DMS79 (cell line): Measurements from ENCODE around the gene PLCG2.

Experiments
- DNase-seq: peaks from one replicate; lab custom pipeline; 2025; lab: John Stamatoyannopoulos, UW

The PLCG2 gene

GRCh38 chr16:81843683-81844082 is 64.6 kb downstream of the PLCG2 start:
- no peak for DNase-seq

DNA sequence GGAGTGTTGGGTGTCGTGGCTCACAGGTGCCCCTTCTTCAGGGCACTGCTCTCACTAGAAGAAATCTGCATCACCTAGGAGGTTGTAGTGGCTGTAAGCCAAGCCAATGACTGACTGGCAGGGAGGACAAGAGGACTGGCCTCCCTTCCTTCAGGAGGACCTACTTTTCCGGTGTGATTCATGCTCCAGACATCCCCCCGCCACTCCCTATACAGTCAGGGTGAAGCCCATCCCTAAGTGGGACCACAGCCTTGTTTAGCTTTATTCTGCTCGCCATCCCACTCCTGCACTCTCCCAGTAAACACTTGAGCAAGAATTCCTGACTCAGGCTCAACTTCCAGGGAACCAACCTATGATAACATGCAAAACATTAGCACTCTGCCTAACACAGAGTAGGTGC is 67.0 kb downstream of the PLCG2 start:
- DNase-seq = no peak

GRCh38 chr16:81848306-81848853 is 69.3 kb downstream of the PLCG2 start:
- no peak for DNase-seq

DNA sequence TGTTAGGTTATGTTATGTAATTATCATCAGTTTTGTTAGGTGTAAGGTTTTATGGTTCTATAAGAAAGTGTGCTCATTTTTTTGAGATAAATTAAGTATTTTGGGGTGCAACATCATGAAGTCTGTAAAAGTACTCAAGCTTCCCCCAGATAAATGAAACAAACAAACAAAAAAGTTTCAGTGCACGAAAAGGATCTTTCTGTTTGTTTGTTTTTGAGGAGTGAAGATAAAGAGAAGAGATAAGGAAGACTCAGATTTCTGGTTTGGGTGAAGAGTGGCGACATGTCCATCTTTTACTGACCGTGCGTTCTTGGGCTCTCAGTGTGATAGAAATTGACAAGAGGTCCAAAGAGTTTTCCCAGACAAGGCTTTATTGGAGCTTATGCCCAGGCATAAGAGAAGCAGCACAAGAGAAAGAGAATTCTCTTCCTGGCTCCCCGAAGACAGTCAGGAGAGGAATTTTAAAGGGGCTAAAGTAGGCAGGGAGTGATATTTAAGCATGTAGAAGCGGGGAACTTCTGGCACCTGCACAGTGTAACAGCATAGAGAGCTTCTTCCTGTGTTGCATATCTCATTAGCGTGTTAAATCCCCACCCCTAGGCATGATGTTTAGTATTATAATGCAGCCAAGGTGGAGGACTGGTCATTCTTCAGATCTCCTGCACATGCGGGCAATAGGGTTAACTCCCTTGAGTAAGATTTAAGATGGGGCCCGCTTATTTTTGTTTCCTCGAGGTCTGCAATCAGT is 71.3 kb downstream of the PLCG2 start:
- no peak for DNase-seq

DNA sequence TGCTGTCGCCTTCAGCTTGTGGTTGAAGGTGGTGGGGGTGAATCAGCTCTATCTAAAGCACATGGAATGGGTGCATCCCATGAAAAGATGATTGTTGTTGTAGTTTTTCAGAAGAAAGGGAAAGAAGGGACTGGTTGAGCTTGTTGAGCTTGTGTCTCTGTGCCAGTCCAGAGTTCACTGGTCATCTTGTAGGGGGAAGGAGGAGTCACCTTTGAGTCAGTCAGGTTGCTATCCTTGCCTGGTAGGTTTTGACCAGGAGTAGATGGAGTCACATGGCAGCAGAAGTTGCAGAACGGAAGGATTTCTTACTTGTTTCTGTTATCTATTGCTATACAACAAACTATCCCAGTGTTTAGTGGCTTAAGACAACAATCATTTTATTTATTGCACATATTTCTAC is 73.3 kb downstream of the PLCG2 start:
- no peak for DNase-seq

- no peak for DNase-seq
Measured at GRCh38 chr16:81855552-81856153, 76.6 kb downstream of the PLCG2 start.

DNA sequence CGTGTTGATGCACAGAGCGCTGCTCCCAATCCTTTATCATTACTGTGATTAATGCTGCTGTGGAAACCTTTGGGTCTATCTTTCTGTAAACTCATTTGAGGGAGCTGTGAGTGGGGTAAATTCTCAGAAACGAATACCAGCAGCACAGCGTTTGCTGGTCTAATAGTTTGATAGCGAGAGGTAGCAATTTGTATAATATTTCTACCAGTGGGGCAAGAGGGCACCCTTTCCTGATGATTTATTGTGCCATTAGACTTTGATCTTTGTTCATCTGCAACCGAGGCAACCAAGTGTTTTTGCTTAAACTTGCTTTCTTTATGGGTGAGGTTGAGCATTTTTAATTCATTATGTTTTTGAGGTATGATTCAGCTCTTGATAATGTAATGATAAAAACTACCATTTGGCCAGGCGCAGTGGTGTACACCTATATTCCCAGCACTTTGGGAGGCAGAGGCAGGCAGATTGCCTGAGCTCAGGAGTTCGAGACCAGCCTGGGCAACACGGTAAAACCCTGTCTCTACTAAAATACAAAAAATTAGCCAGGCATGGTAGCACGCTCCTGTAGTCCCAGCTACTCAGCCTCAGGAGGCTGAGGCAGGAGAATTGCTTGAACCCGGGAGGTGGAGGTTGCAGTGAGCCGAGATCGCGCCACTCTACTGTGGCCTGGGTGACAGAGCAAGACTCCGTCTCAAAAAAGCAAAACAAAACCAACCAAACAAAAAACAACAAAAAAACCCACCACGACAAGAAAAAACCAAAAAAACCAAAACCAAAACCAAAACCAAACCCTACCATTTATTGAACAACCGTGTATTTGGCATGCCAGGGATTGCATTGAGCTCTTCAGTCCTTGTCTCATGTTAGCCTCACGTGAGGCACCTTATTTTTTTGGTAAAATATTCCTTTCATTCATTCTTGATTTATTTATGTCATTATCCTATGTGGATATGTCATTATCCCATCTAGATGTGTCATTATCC is 81.5 kb downstream of the PLCG2 start:
- DNase-seq = no peak

DNA sequence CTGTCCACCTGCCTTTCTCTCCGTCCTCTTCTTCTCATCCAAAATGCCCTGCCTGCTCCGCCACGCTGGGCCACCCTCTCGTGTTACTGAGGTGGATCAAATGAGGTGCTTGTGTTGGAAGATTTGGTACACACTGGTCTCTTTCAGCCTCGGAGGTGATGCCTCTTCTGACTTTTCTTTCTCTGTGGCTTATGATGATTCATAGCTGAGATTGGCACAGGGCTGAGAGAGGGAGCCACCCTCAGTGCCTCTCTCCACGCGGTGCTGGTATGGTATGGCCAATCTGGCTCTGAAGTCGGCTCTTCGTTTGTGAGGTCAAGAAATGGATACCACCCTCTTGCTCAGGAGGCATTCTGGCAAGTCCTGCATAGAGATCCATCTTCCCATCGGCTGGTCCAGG is 82.4 kb downstream of the PLCG2 start:
- no peak for DNase-seq

- no peak for DNase-seq
Measured at GRCh38 chr16:81861915-81862314, 82.8 kb downstream of the PLCG2 start.

GRCh38 chr16:81863630-81864352 is 84.7 kb downstream of the PLCG2 start:
- no peak for DNase-seq

GRCh38 chr16:81864646-81865382 is 85.7 kb downstream of the PLCG2 start:
- DNase-seq = no peak

GRCh38 chr16:81866820-81867440 is 87.8 kb downstream of the PLCG2 start:
- DNase-seq = no peak

DNA sequence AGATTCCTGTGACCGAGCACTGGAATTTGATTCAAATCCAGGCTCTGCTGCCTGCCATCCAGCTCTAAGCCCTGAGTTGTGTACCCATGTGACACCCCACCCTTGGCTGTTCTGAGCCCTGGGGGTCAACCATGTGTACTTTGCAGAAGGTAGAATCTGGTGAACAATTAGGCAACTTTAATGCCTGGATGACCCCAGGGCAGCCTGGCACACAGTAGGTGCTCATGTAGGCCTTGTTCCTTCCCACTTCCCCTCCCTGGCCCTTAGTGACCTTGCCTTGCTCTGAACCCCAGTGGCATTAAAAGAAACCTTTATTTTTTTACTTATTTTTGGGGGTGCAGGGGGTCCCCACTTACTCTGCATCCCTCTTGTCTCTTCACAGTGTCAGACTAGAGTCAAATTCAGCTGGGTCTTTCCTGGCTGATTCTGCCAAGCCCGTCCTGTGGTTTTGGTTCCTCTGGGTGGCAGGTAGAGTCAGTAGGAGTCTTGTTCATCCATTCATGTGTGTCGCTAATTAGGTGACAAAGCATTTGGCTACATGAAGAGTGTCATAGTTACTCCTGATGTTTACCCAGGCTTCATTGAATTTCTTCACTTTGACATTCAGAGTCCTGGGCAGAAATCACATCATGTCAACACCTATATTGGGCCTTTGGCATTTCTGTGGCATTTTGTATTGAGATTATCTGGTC is 89.1 kb downstream of the PLCG2 start:
- no peak for DNase-seq

- no peak for DNase-seq
Measured at GRCh38 chr16:81869326-81869725, 90.2 kb downstream of the PLCG2 start.

GRCh38 chr16:81873206-81873605 is 94.1 kb downstream of the PLCG2 start:
- DNase-seq = no peak

DNA sequence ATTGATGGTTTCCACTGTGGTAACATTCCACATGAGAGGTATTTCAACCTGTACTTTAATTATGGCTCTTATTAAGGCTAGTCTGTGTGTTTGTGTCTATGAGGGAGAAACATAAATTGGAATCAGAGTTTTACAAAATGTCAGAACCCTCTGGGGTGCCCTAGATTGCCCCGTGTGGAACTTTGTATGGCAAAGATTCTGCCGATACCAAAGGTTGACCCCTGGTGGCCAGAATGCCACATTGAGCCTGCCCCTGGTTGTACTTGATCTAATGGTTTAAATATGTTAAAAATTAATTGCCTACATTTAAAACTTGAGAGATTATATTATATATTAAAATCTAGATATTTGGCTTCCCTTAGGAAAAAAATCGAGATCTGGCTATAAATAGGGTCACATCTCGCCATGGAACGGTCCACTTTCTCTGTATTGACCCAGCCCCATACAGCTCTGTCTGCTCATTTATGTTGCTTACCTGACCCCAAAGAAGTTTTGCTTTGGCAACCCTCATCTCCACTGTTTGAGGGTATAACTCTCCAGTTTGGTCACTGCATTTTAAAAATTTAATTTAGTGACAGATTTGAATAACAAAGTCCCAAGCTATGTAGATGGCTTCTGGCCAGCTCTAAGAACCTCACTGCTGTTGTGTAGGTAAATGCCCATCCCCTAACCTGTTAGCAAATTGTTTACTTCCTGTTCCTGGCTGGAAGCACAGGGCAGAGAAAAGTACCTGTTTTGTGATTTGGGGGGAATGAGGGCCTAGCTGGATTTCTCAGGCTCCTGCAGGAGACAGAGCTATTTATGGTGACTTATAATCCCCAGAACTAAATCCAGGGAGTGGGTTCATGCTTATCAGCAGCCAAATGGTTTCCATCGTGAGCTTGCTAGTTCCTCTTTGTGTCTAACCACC is 95.0 kb downstream of the PLCG2 start:
- no peak for DNase-seq

- DNase-seq = no peak
Measured at GRCh38 chr16:81875461-81875860, 96.4 kb downstream of the PLCG2 start.

GRCh38 chr16:81876273-81876900 is 97.3 kb downstream of the PLCG2 start:
- no peak for DNase-seq
